HG03354 (cell line): ENCODE results near the gene MLPH.
"Not testable (repeated sequence)": the region's sequence is repeated elsewhere in the genome, so short reads cannot be mapped to it uniquely, and the experiment has no call there.

Experiments
- ATAC-seq: cut with Tn5 transposase; IDR thresholded peaks from one replicate; pipeline ENCODE4 v1.9.1; 2021; ENCODE audit warnings: mild to moderate bottlenecking; ENCODE audit not compliant: unreplicated experiment, poor library complexity, severe bottlenecking

Gene MLPH

DNA sequence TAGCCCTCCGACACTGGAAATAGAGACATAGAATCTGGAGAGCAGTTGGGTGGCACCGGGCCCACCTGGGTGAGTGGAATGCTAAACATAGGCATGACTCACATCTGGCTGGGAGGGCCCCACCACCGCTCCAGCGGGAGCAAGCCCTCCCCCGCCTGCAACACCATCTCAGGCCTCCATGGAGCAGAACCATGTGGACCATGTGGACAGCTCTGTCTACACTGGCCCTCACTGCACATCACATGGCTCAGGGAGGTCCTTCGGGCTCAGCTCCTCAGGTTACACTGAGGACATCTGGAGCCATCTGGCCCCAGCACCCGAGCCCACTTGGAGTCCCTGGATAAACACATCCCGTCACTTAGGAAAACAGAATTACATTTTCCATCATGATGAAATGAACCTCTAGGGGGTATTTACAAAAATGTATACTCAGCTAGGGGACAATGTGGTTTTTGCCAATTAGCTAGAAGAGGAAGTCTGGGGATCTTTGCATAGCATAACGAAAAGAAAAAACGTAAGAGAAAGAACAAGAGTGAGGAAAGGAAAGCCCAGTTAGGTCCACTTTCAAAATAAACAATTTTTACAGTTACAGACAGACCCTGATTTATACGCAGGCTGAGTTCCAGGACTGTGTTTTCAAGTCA, 30.7 kb upstream of the MLPH start:
- ATAC-seq = no peak

DNA sequence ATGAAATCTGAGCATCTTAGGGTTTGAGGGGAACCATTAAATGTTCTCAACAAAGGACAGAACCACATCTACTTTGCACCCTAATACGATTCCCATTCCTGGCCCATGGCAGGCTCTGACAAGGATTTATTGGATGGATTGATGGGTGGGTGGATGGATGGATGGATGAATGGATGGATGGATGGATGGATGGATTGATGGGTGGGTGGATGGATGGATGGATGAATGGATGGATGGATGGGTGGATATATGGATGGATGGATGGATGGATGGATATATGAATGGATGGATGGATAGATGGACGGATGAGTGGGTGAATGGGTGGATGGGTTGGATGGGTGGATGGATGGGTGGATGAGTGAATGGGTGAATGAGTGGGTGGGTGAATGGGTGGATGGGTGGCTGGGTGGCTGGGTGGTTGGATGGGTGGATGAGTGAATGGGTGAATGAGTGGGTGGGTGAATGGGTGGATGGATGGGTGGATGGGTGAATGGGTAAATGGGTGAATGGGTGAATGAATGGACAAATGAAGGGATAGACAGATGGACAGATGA, 29.6 kb upstream of the MLPH start:
- ATAC-seq = no peak

DNA sequence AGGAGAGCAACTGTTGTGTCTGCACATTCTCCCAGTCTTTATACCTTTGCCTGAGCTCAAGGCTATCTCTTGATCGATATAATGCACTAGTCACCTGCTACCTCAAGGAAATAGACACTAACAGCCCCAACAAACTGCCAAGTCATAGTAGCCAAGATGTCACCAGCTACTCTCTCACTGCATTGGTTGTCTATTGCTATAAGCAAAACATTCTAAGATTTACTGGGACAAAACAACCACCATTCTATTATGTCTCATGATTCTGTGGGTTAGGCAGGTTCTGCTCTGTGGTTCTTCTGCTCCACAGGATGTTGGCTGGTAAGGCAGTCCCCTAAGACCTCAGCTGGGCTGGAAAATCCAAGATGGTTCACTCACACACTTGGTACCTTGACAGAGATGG, 28.5 kb upstream of the MLPH start:
- no peak for ATAC-seq

DNA sequence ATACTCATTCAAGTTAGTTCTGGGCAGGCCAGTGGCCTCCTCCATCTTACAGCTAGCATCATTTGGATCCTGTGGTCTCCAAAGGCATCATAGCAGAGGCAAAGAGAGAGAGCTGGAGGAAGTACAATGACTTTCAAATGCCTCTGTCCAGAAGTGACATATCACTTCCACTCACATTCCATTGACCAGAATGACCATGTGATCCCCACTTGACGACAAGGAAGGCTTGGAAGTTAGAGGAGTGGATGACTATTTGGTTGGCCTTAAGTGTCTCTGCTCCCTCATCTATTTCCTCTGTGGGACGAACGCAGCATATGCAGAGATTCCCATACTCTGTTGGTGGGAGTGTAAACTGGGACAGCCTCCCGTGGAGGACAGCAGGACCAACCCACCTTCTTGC, 27.8 kb upstream of the MLPH start:
- no peak for ATAC-seq

DNA sequence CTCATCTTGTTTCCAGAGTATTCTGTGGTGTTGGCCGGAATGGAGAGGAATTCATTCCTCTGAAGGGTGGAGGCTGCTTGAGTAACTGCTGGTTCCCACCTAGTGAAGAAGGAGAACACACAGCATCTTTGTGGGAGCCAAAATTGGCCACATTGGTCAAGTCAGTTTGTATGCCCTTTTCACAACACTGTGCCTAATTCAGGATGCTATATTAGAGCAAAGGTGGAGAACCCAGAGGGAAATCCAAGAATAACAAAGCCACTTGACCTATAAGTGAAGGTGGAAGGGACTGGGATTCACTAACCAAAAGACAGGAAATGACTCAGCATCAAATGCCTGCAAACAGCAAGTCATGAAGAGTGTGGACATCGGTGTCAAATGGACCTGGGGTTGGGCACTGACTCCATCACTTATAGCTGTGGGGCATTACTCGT, 27.3 kb upstream of the MLPH start:
- no peak for ATAC-seq

DNA sequence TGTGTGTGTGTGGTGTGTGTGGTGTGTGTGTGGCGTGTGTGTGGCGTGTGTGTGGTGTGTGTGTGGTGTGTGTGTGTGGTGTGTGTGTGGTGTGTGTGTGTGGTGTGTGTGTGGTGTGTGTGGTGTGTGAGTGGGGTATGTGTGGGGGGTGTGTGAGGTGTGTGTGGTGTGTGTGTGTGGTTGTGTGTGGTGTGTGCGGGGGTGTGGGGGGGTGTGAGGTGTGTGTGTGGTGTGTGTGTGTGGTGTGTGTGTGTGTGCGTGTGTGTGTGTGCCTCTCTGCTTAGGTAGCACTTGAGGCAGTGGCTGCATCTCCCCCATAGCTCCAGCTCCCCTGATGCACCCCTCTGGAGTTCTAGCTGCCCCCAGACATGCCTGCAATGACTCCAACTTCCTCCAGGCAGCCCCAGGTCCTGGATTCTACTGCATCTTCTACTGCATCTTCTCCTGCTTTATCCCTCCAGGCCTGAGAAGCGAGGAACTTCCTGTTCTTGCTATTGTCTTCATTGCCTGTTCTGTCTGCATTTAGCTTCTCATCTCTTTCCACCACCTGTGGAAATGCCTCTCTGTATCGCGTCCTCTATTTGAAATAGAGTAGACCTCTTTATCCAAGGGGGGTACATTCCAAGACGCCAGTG, 22.2 kb upstream of the MLPH start:
- ATAC-seq = no peak

DNA sequence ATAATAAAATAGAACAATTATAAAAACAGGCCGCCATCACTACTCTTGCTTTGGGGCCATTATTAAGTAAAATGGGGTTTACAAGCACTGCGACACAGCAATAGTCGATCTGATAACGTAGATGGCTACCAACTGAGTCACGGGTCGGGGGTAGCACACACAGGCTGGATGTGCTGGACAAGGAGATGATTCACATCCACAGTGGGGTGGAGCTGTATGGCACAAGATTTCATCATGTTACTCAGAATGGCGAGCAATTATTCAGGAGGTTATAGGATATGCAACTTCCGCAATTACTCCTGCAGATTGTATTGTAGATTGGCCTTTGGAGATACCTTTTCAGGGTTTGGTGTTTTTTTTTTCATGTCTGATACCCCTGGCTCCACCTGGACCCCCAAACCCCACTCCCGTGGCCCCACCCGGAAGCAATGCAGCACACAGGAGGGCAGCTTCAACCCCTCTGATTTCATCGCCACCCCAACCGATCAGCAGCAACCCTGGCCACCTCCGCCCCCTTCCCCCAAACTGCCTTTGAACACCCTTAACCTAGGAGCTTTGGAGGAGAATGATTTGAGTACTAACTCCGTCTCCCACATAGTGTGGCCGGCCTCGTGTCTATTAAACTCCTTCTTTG, 21.4 kb upstream of the MLPH start:
- no peak for ATAC-seq

DNA sequence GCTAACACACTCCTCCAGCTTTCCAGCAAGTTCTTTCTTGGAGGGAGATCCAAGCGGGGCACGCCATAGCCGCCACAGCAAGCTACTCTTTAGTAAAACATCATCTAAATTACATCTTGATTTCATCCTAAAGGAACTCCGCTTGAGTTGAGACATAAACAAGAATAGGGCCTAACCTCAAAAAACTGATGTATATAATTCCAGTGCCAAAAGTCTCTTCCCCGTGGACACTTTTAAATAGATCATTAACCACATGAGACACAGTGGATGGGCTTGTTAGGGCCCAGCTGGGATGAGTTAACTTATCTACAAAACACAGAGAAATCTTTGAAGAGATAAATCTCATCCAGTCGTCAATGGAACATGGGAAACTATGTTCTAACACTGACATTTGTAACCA, 20.8 kb upstream of the MLPH start:
- ATAC-seq = no peak

DNA sequence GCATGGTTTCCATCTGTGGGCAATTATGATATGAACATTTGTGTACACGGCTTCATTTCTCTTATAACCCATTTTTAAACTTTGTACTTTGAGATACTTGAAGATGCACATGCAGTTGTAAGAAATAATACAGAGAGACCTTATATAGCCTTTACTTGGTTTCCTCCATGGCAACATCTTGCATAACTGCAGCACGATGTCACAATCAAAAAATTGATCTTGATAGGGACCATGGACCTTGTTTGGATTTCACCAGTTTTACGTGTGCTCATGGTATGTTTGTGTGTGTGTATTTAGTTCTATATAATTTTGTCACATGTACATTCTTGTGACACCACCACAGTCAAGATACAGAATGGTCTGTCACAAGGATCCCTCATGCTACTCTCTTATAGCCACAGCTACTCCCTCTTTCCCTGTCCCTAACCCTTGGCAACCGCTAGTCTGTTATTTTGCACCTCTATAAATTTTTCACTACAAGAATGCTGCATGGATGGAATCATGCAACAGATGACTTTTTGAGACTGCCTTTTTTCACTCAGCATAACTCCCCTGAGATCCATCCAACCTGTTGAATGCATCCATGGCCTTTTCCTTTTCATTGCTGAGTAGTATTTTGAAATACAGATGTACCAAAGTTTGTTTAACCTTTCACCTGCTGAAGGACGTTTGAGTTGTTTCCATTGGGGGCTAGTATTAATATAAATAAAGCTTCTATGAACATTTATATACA, 19.4 kb upstream of the MLPH start:
- ATAC-seq = no peak

DNA sequence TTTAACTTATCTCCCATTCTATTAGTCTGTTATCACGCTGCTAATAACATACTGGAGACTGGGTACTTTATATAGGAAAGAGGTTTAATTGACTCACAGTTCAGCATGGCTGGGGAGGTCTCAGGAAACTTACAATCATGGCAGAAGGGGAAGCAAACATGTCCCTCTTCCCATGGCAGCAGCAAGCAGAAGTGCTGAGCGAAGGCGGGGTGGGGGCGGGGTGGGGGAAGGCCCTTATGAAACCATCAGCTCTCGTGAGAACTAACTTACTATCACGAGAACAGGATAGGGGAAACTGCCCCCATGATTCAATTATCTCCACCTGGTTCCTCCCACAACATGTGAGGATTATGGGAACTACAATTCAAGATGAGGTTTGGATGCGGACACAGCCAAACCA, 17.6 kb upstream of the MLPH start:
- not testable (repeated sequence) for ATAC-seq

DNA sequence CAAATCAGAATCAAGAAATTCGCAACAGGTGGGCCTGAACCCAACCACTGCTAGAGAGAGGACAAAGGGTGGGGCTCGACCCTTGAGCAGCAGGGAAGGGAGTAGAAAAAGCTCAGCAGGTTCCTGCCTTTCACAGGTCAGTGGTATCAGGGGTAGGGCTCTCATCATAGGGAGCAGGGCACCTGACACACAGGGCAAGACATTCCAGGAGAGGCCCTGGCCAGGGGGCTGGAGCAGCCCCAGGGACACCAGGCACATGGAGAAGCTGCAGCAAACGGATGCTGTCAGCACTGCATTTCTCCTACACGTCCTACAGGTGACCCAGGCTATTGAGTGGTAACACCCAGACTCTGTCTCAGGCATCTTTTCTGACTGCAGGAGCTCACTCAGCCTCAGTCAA, 17.2 kb upstream of the MLPH start:
- no peak for ATAC-seq

DNA sequence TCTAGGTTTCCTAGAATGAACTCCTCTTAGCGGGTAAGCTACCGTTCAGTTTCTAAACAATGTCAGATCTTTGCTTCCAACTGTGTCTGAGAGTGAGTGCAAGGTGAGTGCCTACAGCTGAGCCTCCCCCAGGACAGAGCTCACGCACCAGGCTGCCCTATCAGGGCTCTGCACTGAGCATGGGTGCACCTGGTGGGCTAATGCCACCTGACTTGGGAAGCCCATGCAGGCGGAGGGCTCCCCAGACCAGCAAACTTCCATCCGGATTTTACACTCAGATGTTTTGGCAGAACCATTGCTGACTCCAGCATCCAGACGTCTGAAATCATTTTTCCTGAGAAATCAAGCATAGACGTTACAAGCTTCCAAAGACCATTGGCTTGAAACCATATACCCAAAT, 16.1 kb upstream of the MLPH start:
- ATAC-seq = no peak

DNA sequence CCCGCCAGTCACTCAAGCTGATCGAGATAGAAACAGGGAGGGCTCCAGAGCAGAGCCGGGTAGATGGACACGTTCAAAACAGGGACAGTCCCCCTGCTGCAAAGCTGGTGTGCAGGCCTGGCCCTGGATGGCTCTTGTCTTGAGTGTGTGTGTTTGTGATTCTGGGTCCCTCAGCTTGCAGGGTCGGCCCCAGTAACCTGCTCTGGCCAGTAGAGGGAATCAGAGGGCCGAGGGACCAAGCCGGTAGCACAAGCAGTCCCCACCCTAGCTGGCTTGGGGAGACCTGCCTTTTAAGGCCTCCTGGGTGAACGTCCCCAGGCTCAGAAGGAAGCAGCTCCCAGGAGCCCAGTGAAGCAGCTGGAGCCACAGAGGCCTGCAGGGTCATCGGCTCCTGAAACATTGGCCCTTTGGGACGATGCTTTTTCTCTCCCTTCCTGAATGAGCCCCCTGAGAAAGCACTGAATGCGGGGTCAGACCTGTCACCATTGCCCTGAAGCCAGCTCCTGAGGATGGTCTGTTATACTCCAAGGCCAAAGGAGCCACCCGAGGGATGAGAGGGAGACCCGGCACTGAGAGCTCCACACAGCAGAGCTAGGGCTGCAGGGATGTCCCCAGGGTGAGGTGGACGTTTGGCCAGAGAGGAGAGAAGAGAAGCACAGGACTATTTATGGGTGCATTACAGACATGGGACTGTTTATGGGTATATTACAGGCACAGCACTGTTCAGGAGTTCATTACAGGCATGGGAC, 15.4 kb upstream of the MLPH start:
- ATAC-seq = no peak

DNA sequence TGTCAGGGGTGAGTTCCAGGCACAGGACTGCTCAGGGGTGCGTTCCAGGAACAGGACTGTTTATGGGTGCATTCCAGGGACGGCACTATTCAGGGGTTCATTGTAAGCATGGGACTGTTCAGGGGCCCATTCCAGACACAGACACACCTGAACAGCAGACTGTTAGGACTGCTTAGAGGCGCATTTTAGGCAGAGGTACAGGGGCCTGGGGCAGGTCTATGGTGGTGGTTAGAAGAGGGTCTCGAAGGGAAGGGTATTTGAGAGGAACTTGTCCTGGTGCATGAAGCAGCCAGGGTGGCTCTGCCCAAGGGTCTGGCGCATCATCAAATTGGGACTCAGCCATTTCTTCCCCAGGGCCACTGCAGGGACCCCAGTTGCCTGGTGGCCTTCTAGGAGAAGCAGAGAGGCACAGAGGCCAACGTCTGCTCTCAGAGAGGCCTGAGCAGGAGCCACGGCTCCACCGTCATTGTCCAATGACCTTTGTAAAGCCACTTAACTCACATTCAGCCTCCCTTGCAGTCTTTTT, 14.8 kb upstream of the MLPH start:
- no peak for ATAC-seq

DNA sequence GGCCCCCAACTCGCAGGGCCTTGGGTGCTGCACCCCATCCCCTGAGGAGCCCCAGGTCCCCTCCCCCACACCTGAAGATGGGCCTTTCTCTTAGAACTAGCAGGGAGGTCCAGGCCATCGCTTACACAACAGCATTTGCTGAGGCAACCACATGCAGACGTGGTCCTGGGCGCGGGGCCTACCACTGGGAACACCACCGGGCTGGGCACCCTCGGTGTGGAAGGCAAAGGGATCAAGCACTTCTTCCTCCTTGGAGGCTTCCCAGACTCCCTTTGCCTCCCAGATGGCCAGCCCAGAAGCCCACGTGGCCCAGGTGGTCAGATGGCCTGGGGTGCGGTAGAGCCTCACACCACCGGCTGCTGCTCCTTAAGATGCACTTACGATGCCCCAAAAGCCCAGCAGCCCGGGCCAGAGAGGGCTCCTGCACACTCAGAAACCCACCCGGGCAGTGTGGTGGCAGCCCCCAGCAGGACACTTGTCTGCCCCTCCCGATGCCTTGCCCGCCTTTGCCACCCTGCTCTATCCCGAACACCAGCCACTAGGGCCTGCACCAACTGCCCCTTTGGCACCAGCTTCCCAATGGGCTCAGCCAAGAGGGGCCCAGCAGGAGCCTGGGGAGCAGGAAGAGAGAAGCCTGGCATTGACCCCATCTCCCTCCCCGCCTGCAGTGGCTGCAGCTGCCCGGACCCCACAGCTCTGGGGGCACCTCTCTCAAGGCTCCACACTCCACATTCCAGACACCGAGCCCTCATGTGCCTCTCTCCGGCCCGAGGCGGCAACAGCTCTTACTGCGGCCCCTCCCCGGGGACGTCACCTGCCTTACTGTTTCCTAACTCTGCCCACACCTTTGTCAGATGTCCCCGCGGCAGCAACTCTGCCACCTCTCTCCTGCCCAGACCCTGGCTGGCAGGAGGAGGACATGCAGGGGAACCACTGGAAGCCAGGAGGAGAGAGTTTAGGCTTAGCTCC, 13.9 kb upstream of the MLPH start:
- ATAC-seq = no peak

DNA sequence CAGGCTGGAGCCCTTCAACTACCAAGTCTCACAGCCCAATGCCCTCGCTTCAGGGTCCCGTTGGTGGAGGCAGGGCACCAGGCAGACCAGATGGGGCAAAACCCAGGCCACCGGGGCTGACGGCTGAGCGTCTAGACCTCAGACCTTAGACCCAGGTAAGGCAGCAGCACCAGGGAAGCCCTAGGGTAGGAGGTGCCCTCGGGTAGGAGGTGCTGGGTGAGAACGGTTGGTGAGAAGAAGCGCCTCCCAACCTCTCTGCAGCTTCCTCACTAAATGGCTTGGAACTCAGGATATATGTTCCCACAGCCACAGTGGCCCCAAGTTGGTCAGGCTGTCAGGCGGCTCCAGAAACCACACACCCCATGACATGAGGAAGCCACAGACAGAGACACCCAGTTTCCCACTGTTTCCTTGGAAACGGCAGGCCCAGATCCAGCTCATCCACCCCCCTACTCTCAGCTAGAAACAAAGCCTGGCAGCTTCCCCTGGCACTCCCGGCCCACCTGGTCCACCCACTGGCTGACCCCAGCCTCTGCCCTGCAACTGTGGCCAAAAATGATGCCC, 13.1 kb upstream of the MLPH start:
- ATAC-seq = no peak

DNA sequence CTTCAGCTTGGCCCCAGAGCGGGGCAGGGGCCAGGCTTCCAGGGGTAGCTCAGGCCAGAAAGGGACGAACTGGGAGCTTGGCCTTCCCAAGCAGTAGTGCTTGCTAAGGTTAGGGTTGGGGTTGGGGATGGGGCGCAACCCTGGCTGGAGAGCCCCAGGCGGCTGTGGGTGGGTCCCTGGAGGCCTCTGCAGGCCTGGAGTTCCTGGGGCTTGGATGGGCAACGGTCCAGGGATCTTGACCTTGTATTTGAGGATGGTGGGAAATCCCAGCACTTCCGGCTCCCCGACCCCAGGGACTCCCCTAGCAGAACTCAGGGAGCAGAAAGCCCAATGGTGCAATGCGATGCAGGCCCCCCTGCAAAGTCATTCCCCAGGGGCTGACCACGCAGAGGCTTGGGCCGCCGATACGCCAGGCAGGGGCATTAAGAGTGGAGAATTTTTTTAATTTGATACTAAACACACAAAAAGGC, 12.6 kb upstream of the MLPH start:
- ATAC-seq = no peak
